GM18505 (cell line): Measurements from ENCODE around the gene PSMC3.
A peak's percentile ranks its signal among the peaks of the same experiment; 100 is the strongest.

Experiments used
- ATAC-seq: cut with Tn5 transposase; IDR thresholded peaks from one replicate; pipeline ENCODE4 v1.9.1; 2021; ENCODE audit not compliant: unreplicated experiment
- POLR2A ChIP-seq: IDR thresholded peaks from 4 replicates; pipeline ENCODE4 v1.6.1; 2011; ENCODE audit warnings: borderline replicate concordance; ENCODE audit not compliant: insufficient read depth, insufficient read length; ENCODE audit errors: extremely low read depth

The PSMC3 gene

DNA sequence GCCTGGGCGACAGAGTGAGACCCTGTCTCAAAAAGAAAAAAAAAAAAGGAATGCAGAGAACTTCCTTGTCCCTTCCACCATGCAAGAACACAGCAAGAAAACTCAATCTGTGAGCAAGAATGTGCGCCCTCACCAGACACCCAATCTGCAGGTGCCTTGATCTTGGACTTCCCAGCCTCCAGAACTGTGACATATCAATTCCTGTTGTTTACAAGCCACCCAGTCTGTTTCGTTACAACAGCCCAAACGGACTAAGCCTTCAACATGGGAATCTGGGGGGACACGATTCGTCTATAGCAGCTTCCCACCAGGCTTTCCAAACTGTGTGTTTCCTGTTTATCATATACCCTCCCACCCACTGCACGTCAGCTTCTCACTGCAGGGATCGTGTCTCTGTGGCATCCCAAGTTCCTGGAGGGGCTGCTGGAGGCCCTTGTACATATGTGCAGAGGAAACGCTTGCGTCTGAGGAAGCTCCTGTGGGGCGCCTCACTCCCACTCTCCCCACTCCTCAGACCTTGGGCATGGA lies 11.0 kb upstream of the PSMC3 start:
- TF ChIP-seq POLR2A, result no peak
- ATAC-seq, result no peak

DNA sequence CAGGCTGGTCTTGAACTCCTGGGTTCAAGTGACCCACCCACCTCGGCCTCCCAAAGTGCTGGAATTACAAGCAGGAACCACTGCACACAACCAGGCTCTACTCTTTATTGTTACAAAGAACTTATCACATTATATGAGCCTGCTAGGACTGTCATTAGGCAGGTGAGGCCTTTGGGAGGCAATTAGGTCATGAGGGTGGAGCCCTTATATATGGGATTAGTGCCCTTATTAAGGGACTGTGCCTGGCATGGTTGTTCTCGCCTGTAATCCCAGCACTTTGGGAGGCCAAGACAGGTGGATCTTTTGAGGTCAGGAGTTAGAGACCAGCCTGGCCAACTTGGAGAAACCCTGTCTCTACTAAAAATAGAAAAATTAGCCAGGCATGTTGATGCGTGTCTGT lies 10.5 kb upstream of the PSMC3 start:
- no peak for TF ChIP-seq POLR2A

DNA sequence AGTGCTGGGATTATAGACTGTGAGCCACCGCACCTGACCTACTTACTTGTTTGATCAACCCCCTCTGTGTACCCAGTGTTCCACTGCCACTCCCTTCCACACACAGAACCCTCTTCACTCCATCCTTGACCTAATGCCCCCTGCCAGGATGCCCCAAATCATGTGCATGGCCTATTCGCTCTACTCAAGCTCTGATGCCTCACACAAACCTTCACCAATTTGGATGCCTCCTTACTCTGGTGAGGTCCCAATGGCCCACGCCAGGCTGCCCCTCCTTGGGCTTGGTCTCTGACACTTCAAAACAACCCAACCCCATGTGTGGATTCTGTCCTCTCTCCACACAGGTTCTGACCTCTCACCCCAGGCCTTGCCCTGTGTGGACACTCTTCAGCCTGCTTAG lies 9.4 kb upstream of the PSMC3 start:
- ATAC-seq, result no peak
- no peak for TF ChIP-seq POLR2A

More for the DNA sequence above, 10.5 kb upstream of the PSMC3 start:
- ATAC-seq, result no peak

- no peak for TF ChIP-seq POLR2A
Measured at GRCh38 chr11:47434011-47434786, 8.0 kb upstream of the PSMC3 start.

GRCh38 chr11:47433157-47433556 lies 6.9 kb upstream of the PSMC3 start:
- ATAC-seq, result no peak

More at GRCh38 chr11:47434011-47434786, 8.0 kb upstream of the PSMC3 start:
- no peak for ATAC-seq

DNA sequence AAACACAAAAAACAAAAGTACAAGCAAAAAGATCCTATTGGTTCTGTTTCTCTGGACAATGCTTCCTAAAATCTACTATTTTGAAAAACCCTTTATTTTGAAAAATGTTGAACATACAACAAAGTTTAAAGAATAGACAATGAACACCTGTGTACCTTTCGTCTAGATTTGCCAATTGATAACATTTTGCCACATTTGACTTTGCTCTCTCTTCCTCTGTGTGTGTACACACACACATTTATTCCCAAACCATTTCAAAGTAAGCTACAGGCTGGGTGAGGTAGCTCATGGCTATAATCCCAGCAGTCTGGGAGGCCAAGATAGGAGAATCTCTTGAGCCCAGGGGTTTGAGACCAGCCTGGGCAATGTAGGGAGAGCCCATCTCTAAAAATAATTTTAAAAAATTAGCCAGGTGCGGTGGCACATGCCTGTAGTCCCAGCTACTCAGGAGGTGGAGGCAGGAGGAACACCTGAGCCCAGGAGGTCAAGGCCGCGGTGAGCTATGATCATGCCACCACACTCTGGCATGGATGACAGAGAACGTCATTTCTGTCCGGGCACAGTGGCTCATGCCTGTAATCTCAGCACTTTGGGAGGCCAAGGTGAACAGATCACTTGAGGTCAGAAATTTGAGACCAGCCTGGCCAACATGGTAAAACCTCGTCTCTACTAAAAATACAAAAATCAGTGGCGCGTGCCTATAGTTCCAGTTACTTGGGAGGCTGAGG lies 5.3 kb upstream of the PSMC3 start:
- no peak for TF ChIP-seq POLR2A
- no peak for ATAC-seq

More at GRCh38 chr11:47433157-47433556, 6.9 kb upstream of the PSMC3 start:
- TF ChIP-seq POLR2A, result no peak

- no peak for TF ChIP-seq POLR2A
- ATAC-seq, result no peak
Measured at GRCh38 chr11:47430524-47430923, 4.3 kb upstream of the PSMC3 start.

- TF ChIP-seq POLR2A, result no peak
- no peak for ATAC-seq
Measured at GRCh38 chr11:47425611-47426010, 628 bp downstream of the PSMC3 start.

DNA sequence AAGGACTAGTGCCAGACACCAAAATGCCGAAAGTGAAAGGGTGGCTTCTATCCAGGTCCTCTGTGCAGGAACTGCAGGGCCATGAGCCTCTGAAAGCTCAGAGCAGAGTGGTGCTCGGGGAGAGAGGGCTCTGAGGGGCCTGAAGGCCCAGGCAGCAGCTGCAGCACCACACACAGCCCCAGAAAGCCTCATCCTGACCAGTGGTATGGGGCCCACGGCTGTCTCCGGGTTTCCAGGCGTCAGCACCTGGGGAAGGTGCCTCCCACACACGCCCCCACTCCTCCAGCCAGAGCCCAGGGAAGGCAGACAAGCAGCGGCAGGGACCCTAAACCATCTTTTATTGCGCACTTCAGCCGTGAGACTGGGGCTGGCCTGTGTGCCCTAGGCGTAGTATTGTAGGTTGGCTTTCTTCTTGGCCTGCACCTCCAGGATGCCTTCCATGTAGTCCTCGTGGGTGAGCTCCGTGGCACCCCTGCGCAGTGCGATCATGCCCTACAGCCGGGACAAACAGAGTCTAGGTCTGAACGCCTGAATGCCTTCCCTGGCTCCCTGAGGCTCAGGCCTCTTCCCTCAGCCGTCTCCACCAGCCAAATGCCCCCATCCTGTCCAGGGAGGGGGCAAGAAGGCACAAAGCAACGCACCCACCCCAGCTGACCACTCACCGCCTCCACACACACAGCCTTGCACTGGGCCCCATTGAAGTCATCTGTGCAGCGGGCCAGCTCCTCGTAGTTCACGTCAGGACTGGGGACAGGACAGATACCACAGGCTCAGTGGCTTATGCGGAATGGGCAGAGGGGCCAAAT lies 7.6 kb downstream of the PSMC3 start:
- TF ChIP-seq POLR2A, result no peak
- ATAC-seq, result no peak

- no peak for TF ChIP-seq POLR2A
- ATAC-seq, result no peak
Measured at GRCh38 chr11:47417712-47418111, 8.5 kb downstream of the PSMC3 start.

DNA sequence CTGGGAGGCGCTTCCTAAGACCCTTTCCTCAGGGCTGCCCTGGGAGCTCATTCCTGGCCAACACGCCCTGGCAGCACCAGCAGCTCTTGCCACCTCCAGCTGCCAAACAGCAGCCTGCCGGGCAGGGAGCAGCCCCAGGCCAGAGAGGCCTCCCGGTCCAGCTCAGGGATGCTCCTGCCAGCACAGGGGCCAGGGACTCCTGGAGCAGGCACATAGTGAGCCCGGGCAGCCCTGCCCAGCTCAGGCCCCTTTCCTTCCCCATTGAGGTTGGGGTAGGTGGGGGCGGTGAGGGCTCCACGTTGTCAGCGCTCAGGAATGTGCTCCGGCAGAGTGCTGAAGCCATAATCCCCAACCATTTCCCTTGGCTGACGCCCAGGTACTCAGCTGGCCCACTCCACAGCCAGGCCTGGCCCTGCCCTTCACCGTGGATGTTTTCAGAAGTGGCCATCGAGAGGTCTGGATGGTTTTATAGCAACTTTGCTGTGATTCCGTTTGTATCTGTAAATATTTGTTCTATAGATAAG lies 10.2 kb downstream of the PSMC3 start:
- TF ChIP-seq POLR2A, result peak; percentile 20
- ATAC-seq, result no peak

DNA sequence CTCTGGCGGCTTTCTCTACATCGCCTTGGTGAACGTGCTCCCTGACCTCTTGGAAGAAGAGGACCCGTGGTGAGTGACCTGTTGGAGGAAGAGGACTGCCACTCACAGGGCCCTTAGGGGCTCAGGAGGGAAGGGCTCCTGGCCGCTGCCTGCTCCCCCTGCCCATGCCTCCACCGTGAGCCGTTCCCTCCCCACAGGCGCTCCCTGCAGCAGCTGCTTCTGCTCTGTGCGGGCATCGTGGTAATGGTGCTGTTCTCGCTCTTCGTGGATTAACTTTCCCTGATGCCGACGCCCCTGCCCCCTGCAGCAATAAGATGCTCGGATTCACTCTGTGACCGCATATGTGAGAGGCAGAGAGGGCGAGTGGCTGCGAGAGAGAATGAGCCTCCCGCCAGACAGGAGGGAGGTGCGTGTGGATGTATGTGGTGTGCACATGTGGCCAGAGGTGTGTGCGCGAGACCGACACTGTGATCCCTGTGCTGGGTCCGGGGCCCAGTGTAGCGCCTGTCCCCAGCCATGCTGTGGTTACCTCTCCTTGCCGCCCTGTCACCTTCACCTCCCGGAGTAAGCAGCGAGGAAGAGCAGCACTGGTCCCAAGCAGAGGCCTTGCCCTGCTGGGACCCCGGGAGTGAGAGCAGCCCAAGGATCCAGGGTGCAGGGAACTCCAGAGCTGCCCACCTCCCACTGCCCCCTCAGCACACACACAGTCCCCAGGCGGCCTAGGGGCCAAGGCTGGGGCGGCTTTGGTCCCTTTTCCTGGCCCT lies 11.0 kb downstream of the PSMC3 start:
- ATAC-seq, result no peak
- TF ChIP-seq POLR2A, result no peak
